ENCODE data around the gene CHP1. TPM values are rescaled to one million over a fixed set of nuclear protein-coding genes. Genes with fewer than 3 reads are reported as not detected.

Gene CHP1
- total and polyA plus RNA-seq, 8 donors, result 23.2 to 79.1 (median 66.3) TPM

DNA sequence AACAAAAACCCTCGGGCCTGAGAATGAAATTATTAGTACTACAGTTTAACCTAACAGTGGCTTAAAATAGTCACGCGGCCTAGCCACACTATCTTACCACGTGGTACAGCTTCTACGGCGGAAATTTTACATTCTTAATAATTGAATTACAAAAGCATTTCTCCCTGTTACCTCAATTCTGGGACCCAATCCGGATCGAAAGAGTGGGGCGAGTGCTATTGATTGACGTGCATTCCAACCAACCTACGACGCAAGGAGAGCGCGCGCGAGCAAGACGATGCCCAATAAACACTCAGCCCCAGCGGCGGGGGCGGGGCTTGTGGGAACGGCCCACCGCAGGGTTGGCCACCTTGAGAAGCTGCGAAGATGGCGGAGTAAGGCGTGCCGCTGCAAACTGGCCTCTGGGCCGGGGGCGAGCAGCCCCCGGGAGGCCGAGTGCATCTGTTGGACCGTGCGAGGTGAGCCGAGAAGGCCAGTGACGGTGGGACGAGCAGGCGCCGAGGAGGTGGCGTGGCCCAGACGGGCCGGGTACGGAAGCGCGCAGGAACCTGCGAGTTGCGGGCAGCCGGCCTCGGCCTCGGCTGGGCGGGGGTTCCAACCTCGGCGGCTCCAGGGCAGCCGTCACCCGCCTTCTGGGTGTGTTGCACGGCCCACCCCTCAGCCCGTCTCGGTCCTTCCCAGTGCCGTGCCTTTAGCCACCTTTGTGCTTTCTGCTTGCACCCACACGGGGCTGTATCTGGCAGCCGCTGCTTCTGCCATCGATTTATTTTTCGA is 52.8 kb downstream of the CHP1 start:
- intact Hi-C loops (cut with DNase I), result no loop called here
- peak; percentile 85 for FAIRE-seq
- Histone ChIP-seq H3K4me3 (peak overlapping the region; percentile 92 to 95 (median 95)), H3K9me3 (no peaks in the 10 kb centered on the region), H3K36me3 (peaks cover 4 to 31% (median 23%) of the 10 kb centered on the region in 3 donors), H3K4me1 (peaks cover 0 to 8% (median 5%) of the 10 kb centered on the region in 3 donors), H3K27ac (peak overlapping the region; percentile 88 to 96 (median 92)), H3K27me3 (no peaks in the 10 kb centered on the region)
- DNase-seq, result peak; percentile 98 to 99 (median 98)
- peak; percentile 98 to 100 (median 99) for ATAC-seq
- whole genome bisulfite sequencing, 2 donors, result 0% methylated on average over 59 to 61 of the region's 61 CpGs
- TF ChIP-seq, protein P1, sequence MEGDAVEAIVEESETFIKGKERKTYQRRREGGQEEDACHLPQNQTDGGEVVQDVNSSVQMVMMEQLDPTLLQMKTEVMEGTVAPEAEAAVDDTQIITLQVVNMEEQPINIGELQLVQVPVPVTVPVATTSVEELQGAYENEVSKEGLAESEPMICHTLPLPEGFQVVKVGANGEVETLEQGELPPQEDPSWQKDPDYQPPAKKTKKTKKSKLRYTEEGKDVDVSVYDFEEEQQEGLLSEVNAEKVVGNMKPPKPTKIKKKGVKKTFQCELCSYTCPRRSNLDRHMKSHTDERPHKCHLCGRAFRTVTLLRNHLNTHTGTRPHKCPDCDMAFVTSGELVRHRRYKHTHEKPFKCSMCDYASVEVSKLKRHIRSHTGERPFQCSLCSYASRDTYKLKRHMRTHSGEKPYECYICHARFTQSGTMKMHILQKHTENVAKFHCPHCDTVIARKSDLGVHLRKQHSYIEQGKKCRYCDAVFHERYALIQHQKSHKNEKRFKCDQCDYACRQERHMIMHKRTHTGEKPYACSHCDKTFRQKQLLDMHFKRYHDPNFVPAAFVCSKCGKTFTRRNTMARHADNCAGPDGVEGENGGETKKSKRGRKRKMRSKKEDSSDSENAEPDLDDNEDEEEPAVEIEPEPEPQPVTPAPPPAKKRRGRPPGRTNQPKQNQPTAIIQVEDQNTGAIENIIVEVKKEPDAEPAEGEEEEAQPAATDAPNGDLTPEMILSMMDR (IDR thresholded peaks at IDR 0.05), result no peak

DNA sequence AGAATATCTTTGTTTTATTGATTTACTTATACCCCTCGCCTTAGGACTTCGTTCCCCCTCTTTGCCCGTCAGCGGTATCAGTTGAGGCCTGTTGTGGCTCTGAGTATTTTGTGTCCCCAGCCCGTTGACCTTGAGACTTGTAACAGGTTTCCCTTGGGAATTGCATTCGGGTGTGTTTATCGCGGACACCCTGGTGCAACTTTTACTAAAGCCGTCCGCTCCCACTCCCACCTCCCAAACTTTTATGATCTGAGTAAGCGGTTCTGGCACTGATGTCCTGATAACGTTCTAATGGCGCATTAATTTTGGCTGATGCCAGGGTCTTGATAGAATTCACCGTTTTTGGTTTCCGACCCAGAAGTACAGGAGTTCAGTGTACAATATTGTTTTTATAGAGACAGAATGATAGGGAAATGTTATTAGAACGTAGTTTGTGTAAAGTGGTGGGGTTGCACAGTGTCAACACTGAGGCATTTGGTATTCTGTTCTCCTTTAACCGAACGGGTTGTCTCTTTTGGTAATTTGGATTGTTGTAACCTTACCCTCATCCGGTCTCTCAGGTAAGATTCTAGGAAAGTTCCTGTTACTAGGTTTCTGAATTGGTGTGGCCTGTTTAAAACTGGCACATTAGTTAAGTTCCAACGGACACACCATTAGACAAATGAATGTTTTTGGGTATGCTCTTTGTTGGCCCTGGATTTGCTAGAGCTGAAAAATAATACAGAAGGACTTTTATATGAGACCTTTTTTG is 53.5 kb downstream of the CHP1 start:
- peak; percentile 40 to 51 (median 48) for ATAC-seq
- H3K27ac ChIP-seq, result peak overlapping the region; percentile 88 to 96 (median 92)
- H3K4me1 ChIP-seq, result peaks cover 0 to 8% (median 5%) of the 10 kb centered on the region in 3 donors
- H3K4me3 ChIP-seq, result peak overlapping the region; percentile 92 to 95 (median 95)
- intact Hi-C loops (cut with DNase I), result no loop called here
- no peak for FAIRE-seq
- H3K9me3 ChIP-seq, result no peaks in the 10 kb centered on the region
- WGBS, 2 donors, result 1% methylated on average over 20 of the region's 20 CpGs
- H3K27me3 ChIP-seq, result no peaks in the 10 kb centered on the region
- H3K36me3 ChIP-seq, result peaks cover 4 to 29% (median 26%) of the 10 kb centered on the region in 3 donors
- peak in 3 of 6 donors; percentile 21 to 50 (median 44) for DNase-seq
- TF ChIP-seq, protein P1 (IDR thresholded peaks at IDR 0.05), result no peak

DNA sequence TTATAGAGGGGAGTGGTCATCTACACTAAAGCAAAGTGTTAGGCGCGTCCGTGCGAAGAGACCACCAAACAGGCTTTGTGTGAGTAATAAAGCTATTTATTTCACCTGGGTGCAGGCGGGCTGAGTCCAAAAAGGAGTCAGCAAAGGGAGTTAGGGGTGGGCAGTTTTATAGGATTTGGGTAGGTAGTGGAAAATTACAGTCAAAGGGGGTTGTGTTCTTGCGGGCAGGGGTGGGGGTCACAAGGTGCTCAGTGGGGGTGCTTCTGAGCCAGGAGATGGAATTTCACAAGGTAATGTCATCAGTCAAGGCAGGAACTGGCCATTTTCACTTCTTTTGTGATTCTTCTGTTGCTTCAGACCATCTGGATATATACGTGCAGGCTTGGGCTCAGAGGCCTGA is 54.2 kb downstream of the CHP1 start:
- FAIRE-seq (no peak), DNase-seq (peak in 1 of 6 donors; percentile 8), ATAC-seq (no peak)
- intact Hi-C loops (cut with DNase I), result no loop called here
- Histone ChIP-seq H3K36me3 (peaks cover 4 to 26% (median 22%) of the 10 kb centered on the region in 3 donors), H3K4me1 (peaks cover 0 to 8% (median 5%) of the 10 kb centered on the region in 3 donors), H3K27me3 (no peaks in the 10 kb centered on the region), H3K4me3 (peak overlapping the region in 3 of 4 donors; percentile 92 to 95 (median 95)), H3K27ac (peak overlapping the region in 2 of 4 donors; percentile 91 to 96), H3K9me3 (no peaks in the 10 kb centered on the region)
- 45 to 60% methylated on average over 7 of the region's 7 CpGs for WGBS, 2 donors
- TF ChIP-seq, protein P1 (IDR thresholded peaks at IDR 0.05), result no peak

DNA sequence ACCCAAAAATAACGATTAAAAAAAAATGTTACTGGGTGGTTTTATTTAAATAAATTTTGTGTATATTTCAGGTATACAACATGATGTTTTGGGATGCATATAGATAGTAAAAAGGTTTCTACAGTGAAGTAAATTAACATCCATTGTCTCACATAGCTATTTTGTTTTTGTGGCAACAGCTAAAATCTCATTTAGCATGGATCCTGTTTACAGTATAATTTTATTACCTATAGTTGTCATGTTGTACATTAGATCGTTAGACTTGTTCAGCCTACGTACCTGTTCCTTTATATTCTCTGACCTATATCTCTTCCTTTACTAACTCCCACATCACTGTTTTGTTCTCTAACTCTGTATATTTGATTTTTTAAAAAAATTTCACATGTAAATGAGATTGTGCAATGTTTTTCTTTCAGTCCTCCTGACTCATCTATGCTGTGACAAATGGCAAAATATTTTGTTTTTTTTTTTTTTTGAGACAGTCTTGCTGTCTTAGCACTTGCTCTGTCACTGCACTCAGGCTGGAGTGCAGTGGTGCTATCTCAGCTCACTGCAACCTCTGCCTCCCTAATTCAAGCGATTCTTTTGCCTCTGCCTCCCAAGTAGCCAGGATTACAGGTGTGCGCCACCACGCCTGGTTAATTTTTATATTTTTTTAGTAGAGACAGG is 55.7 kb downstream of the CHP1 start:
- TF ChIP-seq, protein P1 (IDR thresholded peaks at IDR 0.05), result no peak
- 92 to 98% methylated on average over 6 of the region's 6 CpGs for WGBS, 2 donors
- ATAC-seq, result no peak
- H3K27me3 ChIP-seq, result no peaks in the 10 kb centered on the region
- H3K4me1 ChIP-seq, result peaks cover 0 to 8% (median 5%) of the 10 kb centered on the region in 3 donors
- H3K9me3 ChIP-seq, result no peaks in the 10 kb centered on the region
- no peak for FAIRE-seq
- peak in 1 of 6 donors; percentile 4 for DNase-seq
- intact Hi-C loops (cut with DNase I), result no loop called here
- H3K27ac ChIP-seq, result no peak overlapping the region
- no peak overlapping the region for H3K4me3 ChIP-seq
- H3K36me3 ChIP-seq, result peaks cover 4 to 26% (median 21%) of the 10 kb centered on the region in 3 donors

All from pancreas (tissue), 10 donors.